Stimulated activated CD8-positive, alpha-beta memory T cell treated with anti-CD3 and anti-CD28 coated beads, Interleukin-12 subunit alpha, Interleukin-12 subunit beta, amount 100 ng/mL, for 24 hours (primary cell): ENCODE measurements around the gene VGLL1.

Experiments used
- DNase-seq: peaks from one replicate; pipeline ENCODE4 v3.0.0-alpha.2; 2020; ENCODE audit errors: extremely low read depth

The VGLL1 gene

DNA sequence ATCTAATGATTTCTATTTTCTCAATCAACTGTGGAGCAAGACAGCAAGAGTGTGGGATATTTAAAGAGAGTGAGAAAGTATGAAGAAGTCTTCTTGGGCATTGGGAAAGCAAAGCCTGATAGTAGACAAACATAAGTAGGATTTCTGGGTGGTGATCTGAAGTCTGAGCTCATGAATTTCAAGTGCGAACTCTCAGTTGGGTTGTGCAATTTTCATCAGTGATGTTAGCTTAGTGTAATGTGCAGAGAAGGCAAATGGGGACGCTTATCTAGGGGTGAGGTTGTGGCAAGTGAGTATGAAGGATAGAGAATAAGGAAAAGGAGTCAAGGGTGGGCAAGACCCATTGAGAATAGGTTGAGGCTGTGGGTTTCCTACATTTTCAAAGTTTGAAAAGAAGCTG, 23.7 kb downstream of the VGLL1 start:
- DNase-seq: no peak

DNA sequence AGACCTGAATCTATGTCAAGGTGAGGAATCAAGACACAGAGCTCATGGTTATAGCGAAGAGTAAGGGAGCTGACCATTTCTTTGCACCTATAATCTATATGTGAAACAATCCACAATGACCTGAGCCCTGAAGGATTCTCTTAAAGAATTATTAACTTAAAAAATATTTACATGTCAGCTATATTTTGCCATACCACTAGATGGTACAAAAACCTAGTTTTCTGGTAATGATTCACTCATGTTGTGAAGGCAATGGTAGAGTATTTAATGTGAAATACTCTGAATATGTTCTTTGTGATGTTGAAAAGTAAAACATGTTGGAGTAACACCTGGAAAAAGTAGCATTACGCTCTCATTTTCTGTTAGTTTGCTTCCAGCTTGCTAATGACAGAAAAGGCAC, 40.0 kb downstream of the VGLL1 start:
- no peak for DNase-seq

DNA sequence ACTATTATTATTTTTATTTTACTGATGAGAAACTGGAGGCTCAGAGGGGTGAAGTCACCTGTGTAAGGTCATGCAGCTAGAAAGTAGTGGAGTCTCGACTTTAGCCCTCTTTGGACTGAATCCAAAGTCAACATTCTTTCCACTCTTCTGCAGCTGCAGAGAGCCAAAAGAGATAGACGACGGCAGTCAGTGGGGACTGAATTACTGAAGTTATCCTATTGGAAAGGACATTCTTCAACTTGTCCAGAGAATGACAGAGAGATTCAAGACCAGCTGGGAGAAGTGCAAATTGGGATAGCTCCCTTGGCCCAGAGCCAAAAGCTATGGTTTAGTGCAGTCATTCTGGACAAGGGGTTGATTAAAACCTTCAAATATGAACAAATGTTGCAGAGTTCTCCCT, 42.5 kb downstream of the VGLL1 start:
- no peak for DNase-seq

DNA sequence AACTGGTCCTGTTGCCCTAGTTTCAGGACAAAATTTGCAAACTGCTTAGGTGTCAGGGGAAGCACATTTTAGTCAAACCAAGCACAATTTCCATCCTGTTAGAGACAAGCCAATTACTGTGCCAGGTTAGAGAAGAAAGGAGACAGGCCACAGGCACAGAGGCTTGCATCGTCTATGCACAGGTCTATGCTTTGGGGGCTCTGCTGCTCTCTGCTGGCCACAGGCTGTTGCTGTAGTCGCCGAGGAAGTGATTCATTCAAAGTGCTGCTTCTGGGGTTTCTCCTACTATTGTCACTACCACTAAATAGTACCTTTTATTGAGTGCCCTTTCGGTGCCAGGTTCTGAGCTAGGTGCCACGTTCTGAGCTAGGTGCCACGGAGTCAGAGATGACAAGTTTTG, 45.5 kb downstream of the VGLL1 start:
- no peak for DNase-seq

DNA sequence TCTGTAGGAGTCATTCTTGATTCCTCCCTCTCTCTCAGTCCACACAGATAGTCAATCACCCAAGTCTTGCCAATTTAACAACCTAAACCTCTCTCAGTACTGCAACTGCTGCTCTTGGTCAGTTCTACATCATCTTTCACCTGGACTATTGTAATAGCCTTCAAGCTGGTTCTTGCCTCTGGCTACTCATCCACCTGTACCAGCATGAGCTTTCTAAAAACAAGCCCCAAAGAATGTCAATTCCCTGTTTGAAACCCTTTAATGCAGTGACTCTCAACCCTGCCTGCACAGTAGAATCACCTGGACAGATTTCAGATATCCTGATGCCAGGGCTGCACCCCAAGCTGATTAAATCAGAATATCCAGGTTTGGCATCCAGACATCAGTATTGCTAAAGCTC, 48.3 kb downstream of the VGLL1 start:
- no peak for DNase-seq

DNA sequence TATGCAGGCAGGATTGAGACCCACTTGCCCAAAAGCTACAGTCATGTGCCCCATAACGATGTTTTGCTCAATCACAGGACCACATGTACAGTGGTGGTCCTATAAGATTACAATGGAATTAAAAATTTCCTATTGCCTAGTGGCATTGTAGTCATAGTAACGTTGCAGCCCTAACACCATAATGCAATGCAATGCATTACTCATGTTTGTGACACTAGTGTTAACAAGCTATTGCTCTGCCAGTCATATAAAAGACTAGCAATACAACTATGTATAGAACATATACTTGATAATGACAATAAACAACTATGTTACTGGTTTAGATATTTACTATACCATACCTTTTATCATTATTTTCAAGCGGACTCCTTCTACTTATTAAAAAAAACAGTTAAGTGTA, 50.6 kb downstream of the VGLL1 start:
- no peak for DNase-seq

DNA sequence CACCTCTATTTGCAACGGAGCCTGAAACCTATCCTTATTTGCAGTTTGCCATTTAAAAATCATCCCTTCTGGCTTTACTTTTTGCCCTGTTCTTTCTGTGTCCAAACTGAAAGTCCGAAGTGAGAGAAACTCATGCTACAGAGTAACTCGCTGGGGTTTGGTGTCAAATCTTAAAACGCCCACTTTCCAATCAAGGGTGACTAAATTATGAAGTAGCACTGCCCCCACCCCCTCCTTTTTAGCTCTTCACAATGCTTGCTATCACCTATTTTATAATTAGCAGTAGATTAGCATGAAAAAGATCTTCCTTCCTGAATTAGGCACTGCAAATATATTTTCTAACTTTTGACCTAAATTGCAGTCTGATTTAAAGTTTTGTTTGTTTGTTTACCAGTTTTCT, 52.5 kb downstream of the VGLL1 start:
- DNase-seq: no peak

DNA sequence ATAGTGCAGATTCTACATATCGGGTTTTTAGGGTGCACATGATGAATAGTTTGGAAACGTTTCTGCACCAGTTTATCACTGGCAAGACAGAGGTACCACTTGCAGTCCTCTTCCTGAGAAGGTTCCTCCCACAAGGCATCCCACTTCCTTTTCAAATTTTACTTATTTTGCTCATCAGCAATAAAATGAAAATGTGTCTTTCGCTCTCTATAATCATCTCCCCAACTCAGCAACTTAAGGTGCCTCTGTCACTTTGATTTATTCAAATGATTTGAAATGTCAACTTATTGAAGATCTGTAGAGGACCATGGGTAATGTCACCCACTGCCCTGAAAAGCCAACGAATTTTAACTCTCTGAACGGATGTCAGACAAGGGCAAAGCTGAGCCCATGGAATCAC, 53.2 kb downstream of the VGLL1 start:
- DNase-seq: no peak

DNA sequence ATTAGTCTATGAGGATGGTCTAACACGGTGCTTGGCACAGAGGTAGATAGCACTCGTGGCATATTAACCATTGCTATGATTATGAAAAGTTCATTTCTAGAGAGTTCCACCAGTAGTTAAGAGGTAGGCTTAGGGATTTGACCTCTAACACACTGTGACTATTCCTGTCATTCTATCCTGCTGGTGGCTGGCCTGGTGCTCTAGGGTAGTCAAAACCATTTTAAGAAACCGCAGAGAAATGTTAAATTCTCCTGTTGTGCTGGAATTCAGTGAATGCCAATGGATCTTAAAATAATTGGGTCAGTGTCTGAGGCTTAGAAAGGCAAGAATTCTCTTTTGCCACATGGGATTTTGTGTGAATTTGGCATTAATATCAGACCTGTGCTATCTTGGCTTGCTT, 53.9 kb downstream of the VGLL1 start:
- no peak for DNase-seq

DNA sequence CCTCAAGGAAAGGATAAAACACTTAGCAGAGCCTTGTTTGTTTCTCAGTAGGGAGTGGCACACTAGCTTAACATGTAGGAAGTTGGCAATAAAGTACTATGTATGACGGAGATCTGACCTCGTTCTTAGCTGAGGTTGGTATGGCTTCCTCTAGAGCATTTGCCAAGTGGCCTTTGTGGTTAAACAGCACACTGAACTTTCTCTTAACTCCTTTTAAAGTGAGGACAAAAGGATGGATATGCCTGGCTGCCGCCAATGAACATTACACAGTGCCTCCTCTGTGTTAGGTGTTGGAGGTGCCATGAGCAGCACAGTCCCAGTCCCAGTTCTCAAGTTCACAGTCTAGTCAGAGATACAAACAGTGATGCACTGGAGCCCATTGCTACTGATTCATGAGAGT, 54.4 kb downstream of the VGLL1 start:
- no peak for DNase-seq

DNA sequence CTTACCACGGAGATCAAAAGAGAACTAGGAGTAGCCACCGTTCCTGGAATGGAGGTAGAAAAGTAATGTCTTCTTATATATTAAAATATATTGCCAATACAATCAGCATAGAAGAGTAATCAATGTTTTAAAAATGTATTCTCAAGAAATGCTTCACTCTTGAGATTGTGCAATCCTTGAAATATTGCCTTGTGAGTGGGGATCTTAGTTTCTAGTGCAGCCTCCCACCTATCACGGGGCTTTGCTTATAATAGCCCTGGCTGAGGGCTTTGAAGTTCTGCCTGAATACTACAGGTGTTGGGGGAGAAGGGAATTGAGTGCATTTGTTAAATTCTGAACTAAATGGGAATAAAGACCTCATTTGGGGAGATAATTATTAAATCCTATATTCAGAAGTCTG, 55.5 kb downstream of the VGLL1 start:
- DNase-seq: no peak

DNA sequence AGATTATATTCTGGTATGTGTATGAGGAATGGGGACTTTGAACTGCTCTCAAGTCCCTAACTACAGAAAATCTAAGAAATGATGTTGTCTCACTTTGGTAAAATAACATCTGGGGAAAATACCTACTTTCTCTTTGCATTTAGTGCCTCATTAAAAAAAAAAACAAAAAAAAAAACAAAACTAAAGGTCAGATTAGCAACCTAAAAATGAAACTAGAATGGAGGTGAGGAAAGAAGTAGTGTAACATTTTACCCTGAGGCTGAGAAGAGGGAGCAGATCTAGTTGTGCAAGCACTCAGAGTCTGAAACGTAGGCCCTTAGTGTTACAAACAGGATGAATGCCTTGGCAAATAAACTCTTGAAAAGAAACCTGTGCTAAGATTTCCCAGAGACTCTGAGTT, 56.0 kb downstream of the VGLL1 start:
- DNase-seq: no peak

DNA sequence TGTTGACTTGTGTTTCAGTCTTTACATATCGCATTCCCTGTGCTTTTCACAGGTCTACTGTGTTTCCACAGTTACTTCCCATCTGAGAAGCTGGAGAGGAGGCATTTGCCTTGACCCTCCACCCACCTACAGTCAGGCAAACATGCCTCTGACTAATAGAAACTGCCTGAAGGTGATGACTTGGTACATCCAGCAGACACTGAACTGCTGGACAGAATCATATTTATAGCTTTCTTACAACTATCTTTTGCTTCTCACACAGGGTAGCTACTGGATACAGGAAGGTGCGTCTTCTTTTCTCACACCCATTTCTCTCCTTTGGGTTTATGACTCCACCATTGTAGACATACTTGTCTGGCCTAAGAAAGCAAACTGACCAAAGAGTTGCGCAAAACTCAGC, 58.0 kb downstream of the VGLL1 start:
- no peak for DNase-seq

DNA sequence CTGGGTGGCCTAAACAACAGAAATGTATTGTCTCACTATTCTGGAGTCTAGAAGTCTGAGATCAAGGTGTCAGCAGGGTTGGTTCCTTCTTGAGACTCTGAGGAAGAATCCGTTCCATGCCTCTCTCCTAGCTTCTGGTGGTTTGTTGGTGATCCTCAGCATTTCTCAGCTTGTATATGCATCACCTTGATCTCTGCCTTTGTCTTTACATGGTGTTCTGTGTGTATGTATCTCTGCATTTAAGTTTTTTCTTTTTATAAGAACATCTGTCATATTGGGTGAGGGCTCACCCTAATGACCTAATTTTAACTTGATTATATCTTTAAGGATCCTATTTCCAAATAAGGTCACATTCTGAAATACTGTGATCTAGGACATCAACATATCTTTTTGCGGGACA, 65.3 kb downstream of the VGLL1 start:
- no peak for DNase-seq

DNA sequence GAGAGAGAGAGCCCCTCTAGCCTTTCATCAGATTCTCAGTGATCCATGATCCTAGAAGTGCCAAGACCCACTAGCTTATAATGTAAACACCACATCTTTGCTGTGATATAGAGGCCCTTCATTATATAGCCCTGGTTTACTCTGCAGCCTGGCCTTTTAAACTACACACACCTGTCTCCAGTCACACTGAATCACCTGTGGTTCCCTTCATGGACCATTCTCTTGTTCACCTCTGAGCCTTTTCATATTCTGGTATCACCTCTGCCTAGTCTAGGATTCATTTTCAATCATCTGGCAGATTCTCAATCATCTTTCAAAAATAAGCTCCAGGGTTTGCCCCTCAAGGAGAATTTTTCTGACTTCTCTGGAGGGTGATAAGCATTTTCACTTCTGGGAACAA, 65.9 kb downstream of the VGLL1 start:
- DNase-seq: no peak

DNA sequence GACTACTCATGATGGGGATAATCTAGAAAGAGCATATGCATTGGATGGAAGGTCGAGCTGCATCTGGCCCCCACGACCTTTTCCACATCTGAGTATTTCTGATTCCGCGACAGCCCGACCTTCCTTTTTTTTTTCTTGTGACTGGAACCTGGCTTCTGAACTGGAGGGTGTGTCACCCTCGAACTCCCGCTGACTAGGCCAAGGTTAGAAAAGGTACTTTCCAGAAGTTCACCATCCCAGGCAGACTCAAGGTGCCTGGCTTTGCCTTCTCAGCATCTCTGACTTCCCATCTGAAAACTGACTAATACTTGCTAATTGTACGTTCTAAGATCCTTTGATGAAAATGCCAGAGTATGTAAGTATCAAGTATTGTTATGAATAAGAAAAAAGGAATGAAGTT, 66.6 kb downstream of the VGLL1 start:
- DNase-seq: no peak

DNA sequence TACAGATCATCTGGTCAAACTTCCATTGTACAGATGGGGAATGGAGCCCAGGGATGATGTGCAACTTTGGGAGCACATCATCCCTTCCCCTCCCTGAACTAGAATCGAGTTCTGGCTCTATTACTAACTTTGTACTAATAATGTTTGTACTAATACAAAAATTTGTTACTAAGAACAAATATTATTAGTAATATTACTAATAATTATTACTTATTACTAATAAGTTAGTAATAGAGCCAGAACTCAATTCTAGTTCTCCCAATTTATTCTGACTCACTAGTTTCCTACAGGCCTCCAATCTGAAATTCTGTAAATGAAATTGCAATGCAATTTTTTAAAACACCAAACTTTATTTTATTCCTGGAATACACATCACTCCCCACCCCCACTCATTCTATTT, 68.0 kb downstream of the VGLL1 start:
- DNase-seq: no peak
